GM12872 (cell line): Measurements from ENCODE around the gene ZNF462.

ENCODE experiments used
- TF ChIP-seq, protein P1 (sequence below): IDR thresholded peaks from 3 replicates; pipeline ENCODE4 v1.5.1; 2011; ENCODE audit warnings: low read depth, mild to moderate bottlenecking, low read length, moderate library complexity; ENCODE audit not compliant: insufficient read depth

Gene ZNF462

DNA sequence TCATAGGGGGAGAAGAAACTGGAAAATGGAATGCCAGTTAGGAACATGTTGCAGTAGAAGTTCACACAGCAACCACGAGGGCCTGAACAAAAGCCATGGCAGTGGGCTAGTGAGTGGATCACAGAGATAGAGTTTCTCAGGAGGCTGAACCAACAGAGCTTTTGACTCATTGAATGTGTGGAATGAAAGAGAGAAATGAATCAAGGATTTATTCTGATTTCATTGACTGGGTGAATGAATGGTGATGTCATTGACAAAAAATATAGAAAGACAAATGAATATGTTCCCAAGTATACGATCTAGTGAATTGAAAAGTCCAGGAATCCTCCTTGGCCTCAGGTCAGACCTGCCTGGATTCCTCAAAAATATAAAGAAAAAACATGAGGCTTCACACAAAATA, 99.2 kb downstream of the ZNF462 start:
- TF ChIP-seq, protein P1, sequence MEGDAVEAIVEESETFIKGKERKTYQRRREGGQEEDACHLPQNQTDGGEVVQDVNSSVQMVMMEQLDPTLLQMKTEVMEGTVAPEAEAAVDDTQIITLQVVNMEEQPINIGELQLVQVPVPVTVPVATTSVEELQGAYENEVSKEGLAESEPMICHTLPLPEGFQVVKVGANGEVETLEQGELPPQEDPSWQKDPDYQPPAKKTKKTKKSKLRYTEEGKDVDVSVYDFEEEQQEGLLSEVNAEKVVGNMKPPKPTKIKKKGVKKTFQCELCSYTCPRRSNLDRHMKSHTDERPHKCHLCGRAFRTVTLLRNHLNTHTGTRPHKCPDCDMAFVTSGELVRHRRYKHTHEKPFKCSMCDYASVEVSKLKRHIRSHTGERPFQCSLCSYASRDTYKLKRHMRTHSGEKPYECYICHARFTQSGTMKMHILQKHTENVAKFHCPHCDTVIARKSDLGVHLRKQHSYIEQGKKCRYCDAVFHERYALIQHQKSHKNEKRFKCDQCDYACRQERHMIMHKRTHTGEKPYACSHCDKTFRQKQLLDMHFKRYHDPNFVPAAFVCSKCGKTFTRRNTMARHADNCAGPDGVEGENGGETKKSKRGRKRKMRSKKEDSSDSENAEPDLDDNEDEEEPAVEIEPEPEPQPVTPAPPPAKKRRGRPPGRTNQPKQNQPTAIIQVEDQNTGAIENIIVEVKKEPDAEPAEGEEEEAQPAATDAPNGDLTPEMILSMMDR = no peak

DNA sequence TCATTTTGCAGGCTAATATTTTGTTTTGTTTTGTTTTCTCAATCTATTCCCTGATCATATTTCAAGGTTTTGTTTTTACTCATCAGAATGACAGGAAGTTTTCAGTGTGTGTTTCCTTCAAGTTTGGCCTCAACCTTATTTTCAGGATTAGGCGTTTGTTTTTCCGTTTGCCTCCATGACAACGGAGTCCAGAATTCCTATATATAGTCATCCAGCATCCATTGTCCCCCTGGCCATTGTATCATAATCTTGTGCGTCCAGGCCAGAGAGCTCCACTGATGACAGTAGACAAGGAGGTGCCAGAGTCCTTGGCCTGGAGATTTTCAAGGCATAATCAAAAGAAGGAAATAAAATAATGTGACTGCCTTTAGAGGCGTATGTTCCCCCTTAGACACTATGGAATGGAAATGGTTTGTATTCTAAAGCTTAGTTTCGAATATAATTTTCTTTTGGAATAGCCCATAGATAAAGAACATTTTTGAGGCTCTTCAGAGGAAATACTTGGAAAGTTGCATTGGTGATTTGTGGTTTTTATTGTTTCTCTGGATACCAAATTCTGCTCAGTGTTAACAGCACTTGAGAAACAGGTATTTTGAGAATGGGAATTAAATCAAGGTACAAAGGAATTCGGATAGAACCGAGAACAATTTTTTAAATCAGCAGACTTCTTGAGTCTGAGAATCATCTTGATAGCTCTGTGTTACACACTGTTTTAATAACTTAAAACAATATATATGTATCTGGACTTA, 99.8 kb downstream of the ZNF462 start:
- TF ChIP-seq, protein P1 = no peak

DNA sequence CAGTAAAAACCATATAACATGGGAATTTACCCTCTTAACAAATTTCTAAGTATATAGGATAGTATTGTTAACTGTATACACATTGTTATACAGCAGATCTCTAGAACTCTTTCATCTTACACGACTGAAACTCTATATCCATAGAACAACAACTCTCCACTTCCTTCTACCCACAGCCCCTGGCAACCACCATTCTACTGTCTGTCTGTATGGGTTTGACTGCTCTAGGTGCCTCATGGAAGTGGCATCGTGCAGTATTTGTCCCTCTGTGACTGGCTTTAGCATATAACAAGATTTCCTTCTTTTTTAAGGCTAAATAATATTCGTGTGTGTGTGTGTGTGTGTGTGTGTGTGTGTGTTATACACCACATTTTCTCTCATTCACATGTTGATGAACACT, 100.7 kb downstream of the ZNF462 start:
- TF ChIP-seq, protein P1 = no peak

DNA sequence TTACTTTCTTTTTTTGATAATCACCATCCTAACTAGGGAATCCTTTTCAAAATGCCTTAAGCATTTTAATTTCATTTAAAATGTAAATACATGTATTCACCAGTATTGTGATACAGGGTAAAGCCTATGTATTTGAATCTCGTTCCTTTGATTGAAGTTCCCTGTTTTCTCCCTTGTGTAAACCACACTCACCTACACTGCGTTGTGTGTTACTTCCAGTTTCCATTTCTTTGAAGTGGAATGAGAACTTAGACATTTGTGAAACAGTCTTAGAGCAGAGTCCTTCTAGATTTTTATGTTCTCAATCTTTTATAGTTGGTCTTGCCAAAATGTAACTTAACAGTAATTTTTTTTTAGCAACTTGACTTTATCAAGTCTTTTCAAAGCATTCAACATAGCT, 101.4 kb downstream of the ZNF462 start:
- TF ChIP-seq, protein P1 = no peak

DNA sequence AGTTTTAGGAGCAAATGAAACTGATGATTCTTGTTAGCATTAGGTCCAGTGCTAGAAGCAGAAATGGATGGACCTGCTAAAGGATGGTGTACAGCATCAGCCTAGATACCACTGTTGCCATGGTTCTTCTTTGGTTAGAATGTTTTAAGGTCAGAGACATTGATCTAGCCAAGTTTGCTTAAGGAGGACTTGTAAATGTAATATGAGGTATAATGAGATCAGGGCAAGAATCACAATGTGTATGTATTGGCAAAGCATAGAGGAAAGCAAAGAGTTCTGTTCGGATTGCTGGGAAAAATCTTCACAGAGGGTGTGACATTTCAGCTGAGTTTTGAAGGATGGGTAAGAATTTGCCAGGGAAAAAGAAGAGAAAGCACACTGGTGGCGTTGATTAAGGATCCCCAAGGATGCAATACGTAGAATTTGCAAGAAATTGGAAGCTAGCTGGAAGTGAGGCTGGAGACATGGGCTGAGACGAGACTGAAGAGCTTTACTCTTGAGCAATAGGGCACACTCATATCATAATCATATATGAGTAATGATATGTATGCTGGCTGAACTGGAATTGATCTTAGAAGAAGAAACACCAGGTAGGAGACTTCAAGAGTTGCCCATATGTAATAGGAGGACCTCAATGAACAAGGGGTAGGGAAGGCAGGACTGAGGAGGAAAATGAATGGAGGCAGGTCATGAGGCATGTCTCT, 102.0 kb downstream of the ZNF462 start:
- TF ChIP-seq, protein P1 = no peak

DNA sequence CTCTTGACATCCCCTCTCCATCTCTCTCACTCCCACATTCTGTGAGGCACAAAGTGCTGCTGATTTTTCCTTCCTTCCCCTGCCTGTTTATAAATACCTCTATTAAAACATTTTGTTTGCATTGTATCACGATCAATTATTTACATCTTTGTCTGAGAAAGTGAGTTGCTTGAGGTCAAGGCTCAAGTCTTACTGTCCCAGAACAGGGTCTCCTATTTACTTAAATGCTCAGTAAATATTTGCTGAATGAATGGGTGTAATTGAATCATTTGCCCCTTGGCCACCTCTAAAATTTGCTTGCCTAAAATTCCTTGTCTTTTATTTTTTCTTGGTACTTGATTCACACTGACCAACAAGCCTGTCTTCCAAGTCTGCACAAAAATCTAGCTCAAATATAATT, 103.5 kb downstream of the ZNF462 start:
- TF ChIP-seq, protein P1 = no peak

DNA sequence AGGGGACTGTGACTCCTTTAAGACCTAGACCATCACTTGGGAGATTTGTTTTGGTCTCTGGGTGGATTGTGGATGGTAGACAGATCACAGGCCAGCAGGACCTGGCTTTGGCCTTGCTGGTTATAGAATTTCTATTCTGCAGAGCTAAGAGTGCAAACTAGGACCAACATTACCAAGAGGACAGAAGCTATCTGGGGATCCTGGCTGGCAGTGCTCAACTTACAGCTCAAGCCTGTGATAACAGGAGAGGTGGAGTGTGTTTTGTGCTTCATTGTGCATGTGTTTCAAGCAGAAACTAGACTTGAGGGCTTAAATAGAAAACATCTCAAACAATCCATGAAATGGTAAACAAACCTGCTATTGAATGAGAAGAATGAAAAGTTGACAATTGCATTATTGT, 106.7 kb downstream of the ZNF462 start:
- TF ChIP-seq, protein P1 = no peak
